Heart left ventricle (tissue), 16 donors: ENCODE data around the gene ARHGEF33. TPM values are rescaled to one million over a fixed set of nuclear protein-coding genes. Genes with fewer than 3 reads are reported as not detected.

ENCODE experiments used
- ATAC-seq, 4 donors: fragments of 200-7000 bp; cut with Tn5 transposase; one replicate each; pipeline ENCODE4 v1.9.1; 2020 to 2022; ENCODE audit warnings: moderate library complexity in 4 of 4, mild to moderate bottlenecking in 3 of 4, moderate number of reproducible peaks in 1 of 4
- DNase-seq, 5 donors: peaks; one replicate each; pipeline ENCODE4 v3.0.0-alpha.2; 2020
- H3K27ac ChIP-seq, 12 donors: fragments of 200-600 bp; sonication (generic) in 4 of 12; one replicate each; pipeline versions ENCODE4 v1.5.0 to v1.8.0; 2016 to 2022; ENCODE audit warnings: mild to moderate bottlenecking in 2 of 12
- H3K27me3 ChIP-seq, 9 donors: fragments of 200-600 bp; sonication (generic) in 2 of 9; one replicate each; pipeline versions ENCODE4 v1.5.1 to v1.8.0; 2016 to 2022; ENCODE audit warnings: mild to moderate bottlenecking in 3 of 9
- H3K36me3 ChIP-seq, 9 donors: fragments of 200-600 bp; sonication (generic) in 2 of 9; one replicate each; pipeline versions ENCODE4 v1.5.0 to v1.8.0; 2018 to 2022; ENCODE audit warnings: mild to moderate bottlenecking in 2 of 9
- H3K4me1 ChIP-seq, 12 donors: fragments of 200-600 bp; sonication (generic) in 4 of 12; one replicate each; pipeline versions ENCODE4 v1.5.0 to v1.8.0; 2016 to 2022; ENCODE audit warnings: mild to moderate bottlenecking in 3 of 12
- H3K4me3 ChIP-seq, 12 donors: fragments of 200-600 bp; sonication (generic) in 4 of 12; one replicate each; pipeline versions ENCODE4 v1.5.0 to v1.8.0; 2017 to 2022; ENCODE audit warnings: mild to moderate bottlenecking in 9 of 12, moderate library complexity in 4 of 12
- H3K9me3 ChIP-seq, 12 donors: fragments of 200-600 bp; sonication (generic) in 4 of 12; one replicate each; pipeline versions ENCODE4 v1.5.0 to v1.8.0; 2016 to 2022; ENCODE audit warnings: mild to moderate bottlenecking in 1 of 12
- CTCF ChIP-seq, 12 donors: fragments of 200-600 bp; sonication (generic) in 4 of 12; IDR thresholded peaks; one replicate each; pipeline versions ENCODE4 v1.5.0 to v1.8.0; 2018 to 2022; ENCODE audit warnings: antibody characterized with exemption in 12 of 12, mild to moderate bottlenecking in 5 of 12
- POLR2A ChIP-seq, 2 donors: fragments of 450-650 bp; IDR thresholded peaks; one replicate each; pipeline ENCODE4 v1.6.1; 2017; ENCODE audit warnings: antibody characterized with exemption in 2 of 2, mild to moderate bottlenecking in 2 of 2, moderate library complexity in 2 of 2
- WGBS, 4 donors: extraction: QIAGEN DNeasy Blood & Tissue Kit in 2 of 4; methylation state at CpG; one replicate each; pipeline versions ENCODE4 v1.1.5 to v1.1.7; 2013 to 2018; 5-methylcytosine and 5-hydroxymethylcytosine counted together
- intact Hi-C, 10 donors: fragments of 100-400 bp; cut with DNase I; formaldehyde crosslinking; loops; one replicate each; pipeline versions ENCODE4 v1.11.1 to v1.14.2; 2022
- polyA plus RNA-seq, 2 donors: library from polyadenylated mRNA; stranded (reverse); fragments of 200-250 nt; gene quantifications; one replicate each; pipeline ENCODE4 v1.2.3, GENCODE V29; 2013
- total RNA-seq, 9 donors: library from RNA; depleted of rRNA in 2 of 9; stranded (reverse); fragments of >200 nt in 2 of 9; fragmentation: NEBNext Ultra II Directional in 3 of 9; extraction: Animal tissue kit (Norgen Biotek cat#: 25700) in 3 of 9; gene quantifications; one replicate each; pipeline versions ENCODE4 v1.1.0 to v1.2.4, GENCODE V29; 2016 to 2023
- donor health status: ischemic (EF 13 %, LVEDD 7.1; RV severe dilation, severe dysfunction).
- donor health status: healthy with polysubstance abuse.
- donor health status: DM: no; HTN: yes; CAD: no.
- donor health status: DM: no; HTN: no; CAD: no.
- donor health status: ischemic (EF 25% LVEDD 6.9; RV normal size, moderate dysfunction).
- donor health status: ischemic (EF 25% LVEDD 5.7; RV mildly dilated, moderate dysfunction).
- donor health status: healthy.
- donor health status: DM: yes; HTN: yes; CAD: no.
- donor health status: ischemic (EF 35%, LVEDD 5.7; RV mildly dilated, moderate dysfunction).
- donor health status: nonischemic (EF 11% LVEDD 7.7; RV severe dilation, severe dysfunction).
- donor health status: DM: yes; HTN: yes; CAD: no.
- donor health status: PGD.
- donor health status: ischemic (EF 29% LVEDD 5.4; RV normal size, mild dysfunction).
- donor health status: nonischemic (EF 23%, LVEDD 6.1; RV moderate dilation, normal function).

ARHGEF33 gene
- total and polyA plus RNA-seq, 11 donors, result 0.18 to 2.5 (median 0.31) TPM; not detected in 1

DNA sequence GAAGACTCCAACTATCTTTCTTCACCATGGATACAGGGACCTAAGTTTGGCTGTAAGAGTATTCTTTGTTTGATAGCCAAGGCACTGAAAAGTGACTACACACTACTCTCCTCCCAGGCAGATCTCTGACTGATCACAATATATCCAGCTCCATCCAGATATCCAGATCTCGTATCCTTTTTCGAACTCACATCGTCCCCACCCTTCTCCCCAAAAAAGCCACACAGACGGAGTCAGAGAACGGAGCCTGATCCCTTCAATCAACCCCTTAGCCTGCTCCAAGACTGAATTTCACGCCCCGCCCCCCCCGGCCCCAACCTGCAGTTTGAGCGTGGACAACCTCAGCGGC, 14.5 kb upstream of the ARHGEF33 start:
- ATAC-seq (peak in 1 of 4 donors; percentile 11), DNase-seq (no peak)
- Histone ChIP-seq H3K4me3 (peak overlapping the region; percentile 59 to 98 (median 88)), H3K9me3 (peaks cover 0 to 28% (median 2%) of the 10 kb centered on the region in 12 donors), H3K27me3 (no peaks in the 10 kb centered on the region), H3K36me3 (peaks cover 0 to 4% (median under 1%) of the 10 kb centered on the region in 9 donors), H3K4me1 (peaks cover 0 to 16% (median 15%) of the 10 kb centered on the region in 12 donors), H3K27ac (peak overlapping the region in 10 of 12 donors; percentile 5 to 76 (median 59))
- no peak for TF ChIP-seq CTCF (IDR thresholded peaks at IDR 0.05)
- no peak for TF ChIP-seq POLR2A (IDR thresholded peaks at IDR 0.05)
- intact Hi-C loops, result no loop called here
- 0 to 1% (median 1%) methylated on average over 8 to 10 of the region's 10 CpGs for WGBS, 4 donors

DNA sequence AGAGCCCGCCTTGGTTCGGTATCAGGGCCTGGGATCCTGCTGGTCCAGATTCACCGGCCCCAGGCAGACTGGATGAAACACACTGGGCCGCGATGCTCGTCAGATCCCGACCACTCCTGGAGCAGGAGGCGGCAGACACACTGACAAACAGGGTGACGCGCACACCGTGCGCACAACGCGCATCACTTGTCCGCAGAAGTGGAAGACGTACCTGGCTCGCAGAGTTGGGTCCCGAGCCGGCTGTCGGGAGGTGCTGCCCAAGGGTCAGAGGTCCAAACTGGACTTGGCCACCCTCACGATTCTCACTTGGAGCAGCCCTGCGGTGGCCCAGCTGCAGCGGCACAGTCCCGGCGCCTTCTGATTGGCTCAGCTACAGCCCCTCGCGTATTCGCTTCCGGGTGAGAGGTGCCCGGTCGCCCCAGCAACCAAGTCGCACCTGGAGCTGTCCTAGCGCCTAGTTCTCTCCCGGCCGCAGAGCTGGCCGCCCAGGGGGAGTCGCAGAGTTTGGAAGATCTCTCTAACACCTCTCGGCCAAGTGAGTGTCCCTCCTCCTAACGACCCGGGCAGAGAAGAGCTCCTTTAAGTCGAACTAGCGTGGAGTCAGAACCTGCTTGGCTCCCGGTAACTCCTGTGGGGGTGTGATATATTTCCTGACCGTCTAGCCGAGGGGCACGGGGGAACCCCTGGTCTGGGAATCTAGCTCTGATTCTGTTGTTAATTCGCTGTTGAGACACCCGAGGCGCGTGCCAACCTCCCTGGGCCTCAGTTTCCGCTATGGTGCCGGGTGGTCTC, 13.9 kb upstream of the ARHGEF33 start, which contains the start of the genes DHX57 and MORN2:
Gene DHX57, minus strand, starts transcription at position 359 of the 792 bp plus-strand sequence. CDS start 7,529 bp downstream, outside the sequence.
Gene MORN2, plus strand, starts transcription at position 401 of the 792 bp plus-strand sequence.
- peak within 1 kb of the TSS; percentile 59 to 98 (median 88) for H3K4me3 ChIP-seq
- intact Hi-C loops, result no loop called here
- H3K4me1 ChIP-seq, result peaks cover 0 to 16% (median 15%) of the 10 kb centered on the region in 12 donors
- H3K27me3 ChIP-seq, result no peaks in the 10 kb centered on the region
- WGBS, 4 donors, result 0 to 3% (median 2%) methylated on average over 30 to 52 of the region's 52 CpGs
- H3K9me3 ChIP-seq, result peaks cover 0 to 22% (median 0%) of the 10 kb centered on the region in 12 donors
- H3K36me3 ChIP-seq, result peaks cover 0 to 9% (median 6%) of the 10 kb centered on the region in 9 donors
- ATAC-seq (peak; percentile 95 to 100 (median 100)), DNase-seq (peak; percentile 89 to 93 (median 91))
- TF ChIP-seq CTCF (IDR thresholded peaks at IDR 0.05) (no peak), POLR2A (IDR thresholded peaks at IDR 0.05) (peak in 1 of 2 donors; percentile 24)
- H3K27ac ChIP-seq, result peak within 1 kb of the TSS in 10 of 12 donors; percentile 5 to 76 (median 59)

DNA sequence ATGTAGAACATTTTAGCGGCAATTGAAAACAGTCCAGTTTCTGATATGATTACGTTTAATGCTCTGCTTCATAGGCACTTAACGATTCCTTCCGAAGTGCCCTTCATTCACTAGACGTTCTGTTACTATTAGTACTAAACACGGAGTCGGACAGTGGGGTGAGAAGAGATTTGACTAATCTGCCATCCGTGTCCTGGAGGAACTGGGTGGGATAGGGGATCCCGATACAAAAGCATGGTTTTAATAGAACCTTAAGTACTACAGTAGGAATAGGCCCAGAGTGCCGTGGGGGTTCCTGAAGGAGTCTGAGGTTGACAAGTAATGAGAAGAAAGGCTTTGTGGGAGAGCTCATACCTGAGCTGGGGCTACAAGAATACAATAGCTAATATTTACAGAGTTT, 13.3 kb upstream of the ARHGEF33 start:
- H3K4me1 ChIP-seq, result peaks cover 0 to 16% (median 15%) of the 10 kb centered on the region in 12 donors
- peak overlapping the region in 3 of 12 donors; percentile 40 to 72 (median 71) for H3K27ac ChIP-seq
- H3K4me3 ChIP-seq, result peak overlapping the region; percentile 59 to 98 (median 88)
- intact Hi-C loops, result no loop called here
- peaks cover 0 to 16% (median 12%) of the 10 kb centered on the region in 9 donors for H3K36me3 ChIP-seq
- 21 to 46% (median 42%) methylated on average over 10 of the region's 10 CpGs for WGBS, 4 donors
- no peak for ATAC-seq
- DNase-seq, result no peak
- TF ChIP-seq POLR2A (IDR thresholded peaks at IDR 0.05), result no peak
- no peak for TF ChIP-seq CTCF (IDR thresholded peaks at IDR 0.05)
- H3K27me3 ChIP-seq, result no peaks in the 10 kb centered on the region
- peaks cover 0 to 16% (median 0%) of the 10 kb centered on the region in 12 donors for H3K9me3 ChIP-seq

- Histone ChIP-seq H3K36me3 (peaks cover 0 to 20% (median 11%) of the 10 kb centered on the region in 9 donors), H3K4me1 (peaks cover 0 to 5% (median 0%) of the 10 kb centered on the region in 12 donors), H3K27ac (no peak overlapping the region), H3K4me3 (no peak overlapping the region), H3K27me3 (no peaks in the 10 kb centered on the region), H3K9me3 (peaks cover 0 to 3% (median 0%) of the 10 kb centered on the region in 12 donors)
- intact Hi-C loops, result no loop called here
- DNase-seq (no peak), ATAC-seq (peak in 2 of 4 donors; percentile 47 to 52)
- TF ChIP-seq POLR2A (IDR thresholded peaks at IDR 0.05) (no peak), CTCF (IDR thresholded peaks at IDR 0.05) (no peak)
These were observed 3.6 kb upstream of the ARHGEF33 start for GRCh38 chr2:38886063-38886462.
